Kidney epithelial cell (primary cell): ENCODE measurements around the gene NKX1-1. TPM values are rescaled to one million over a fixed set of nuclear protein-coding genes. Genes with fewer than 3 reads are reported as not detected.

Experiments used
- DNase-seq: peaks from one replicate; pipeline ENCODE4 v3.0.0-alpha.2; 2010; ENCODE audit warnings: low read depth
- H3K27me3 ChIP-seq: 2 replicates; pipeline ENCODE4 v1.6.0; 2011; ENCODE audit warnings: low read length; ENCODE audit not compliant: control insufficient read depth, insufficient read depth
- H3K36me3 ChIP-seq: 2 replicates; pipeline ENCODE4 v1.5.1; 2011; ENCODE audit warnings: low read length; ENCODE audit not compliant: control insufficient read depth, insufficient read depth
- H3K4me3 ChIP-seq: 2 replicates; pipeline ENCODE4 v1.5.1; 2011; ENCODE audit warnings: low read depth, mild to moderate bottlenecking, control low read depth, low read length
- total RNA-seq: library from RNA; depleted of rRNA; stranded (reverse); fragments of >200 nt; gene quantifications from 2 replicates; pipeline ENCODE4 v1.2.3, GENCODE V29; 2015
- TF ChIP-seq, protein P1 (sequence below): IDR thresholded peaks from 2 replicates; pipeline ENCODE4 v1.5.1; 2011; ENCODE audit warnings: mild to moderate bottlenecking, moderate library complexity, low read length, control low read depth, inconsistent platforms; ENCODE audit not compliant: insufficient read depth, poor library complexity, severe bottlenecking

NKX1-1 gene
- total RNA-seq, result not detected in 2 replicates

DNA sequence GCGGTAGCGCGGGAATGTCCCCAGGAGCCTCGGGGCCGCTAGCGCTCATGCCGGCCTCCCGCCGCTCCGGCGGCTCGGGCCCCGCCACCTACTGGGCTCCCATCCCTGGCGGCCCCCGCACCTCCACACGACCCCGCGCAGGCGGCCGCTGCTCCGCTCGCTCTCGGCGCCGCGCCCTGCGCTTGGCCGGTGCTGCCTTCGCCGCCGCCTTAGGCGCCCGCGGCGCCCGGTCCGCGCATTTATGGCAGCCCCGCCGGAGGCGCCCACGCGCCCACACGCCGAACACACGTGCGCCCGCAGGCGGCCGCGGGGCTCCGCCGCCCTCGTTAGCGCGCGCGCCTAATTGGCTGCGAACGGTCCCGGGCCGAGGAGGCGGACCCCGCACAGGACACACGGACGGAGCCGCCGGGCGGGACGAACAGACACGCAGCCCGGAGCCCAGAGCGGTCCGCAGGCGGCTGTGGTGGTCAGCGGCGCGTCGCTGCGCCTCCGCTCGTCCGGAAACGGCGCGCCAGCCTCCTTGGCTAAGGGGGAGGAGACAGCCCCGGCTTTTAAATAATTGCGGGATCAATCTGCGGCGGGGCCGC lies at the start of gene NKX1-1:
Gene NKX1-1, minus strand, starts transcription at position 49 of the 587 bp plus-strand sequence. Its CDS starts 0 bp downstream, at position 49.
- H3K4me3 ChIP-seq, result no peak within 1 kb of the TSS
- DNase-seq, result no peak
- peaks cover 89% of the 10 kb centered on the region for H3K27me3 ChIP-seq
- no peaks in the 10 kb centered on the region for H3K36me3 ChIP-seq
- TF ChIP-seq, protein P1, sequence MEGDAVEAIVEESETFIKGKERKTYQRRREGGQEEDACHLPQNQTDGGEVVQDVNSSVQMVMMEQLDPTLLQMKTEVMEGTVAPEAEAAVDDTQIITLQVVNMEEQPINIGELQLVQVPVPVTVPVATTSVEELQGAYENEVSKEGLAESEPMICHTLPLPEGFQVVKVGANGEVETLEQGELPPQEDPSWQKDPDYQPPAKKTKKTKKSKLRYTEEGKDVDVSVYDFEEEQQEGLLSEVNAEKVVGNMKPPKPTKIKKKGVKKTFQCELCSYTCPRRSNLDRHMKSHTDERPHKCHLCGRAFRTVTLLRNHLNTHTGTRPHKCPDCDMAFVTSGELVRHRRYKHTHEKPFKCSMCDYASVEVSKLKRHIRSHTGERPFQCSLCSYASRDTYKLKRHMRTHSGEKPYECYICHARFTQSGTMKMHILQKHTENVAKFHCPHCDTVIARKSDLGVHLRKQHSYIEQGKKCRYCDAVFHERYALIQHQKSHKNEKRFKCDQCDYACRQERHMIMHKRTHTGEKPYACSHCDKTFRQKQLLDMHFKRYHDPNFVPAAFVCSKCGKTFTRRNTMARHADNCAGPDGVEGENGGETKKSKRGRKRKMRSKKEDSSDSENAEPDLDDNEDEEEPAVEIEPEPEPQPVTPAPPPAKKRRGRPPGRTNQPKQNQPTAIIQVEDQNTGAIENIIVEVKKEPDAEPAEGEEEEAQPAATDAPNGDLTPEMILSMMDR, result no peak

DNA sequence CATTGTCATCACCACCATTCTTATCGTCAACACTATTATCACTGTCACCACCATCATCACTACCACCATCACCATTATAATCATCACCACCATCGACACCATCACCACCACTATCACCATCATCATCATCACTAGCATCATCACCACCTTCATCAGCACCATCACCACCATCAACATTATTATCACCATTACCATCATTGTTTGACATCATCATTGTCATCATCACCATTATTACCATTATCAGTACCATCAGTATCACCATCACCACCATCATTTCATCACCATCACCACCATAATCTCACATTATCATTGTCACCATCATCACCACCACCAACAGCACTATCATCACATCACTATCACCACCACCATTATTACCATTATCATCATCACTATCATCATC lies 47.5 kb upstream of the NKX1-1 start:
- Histone ChIP-seq H3K36me3 (no peaks in the 10 kb centered on the region), H3K4me3 (no peak overlapping the region), H3K27me3 (peaks cover 9% of the 10 kb centered on the region)
- no peak for DNase-seq
- TF ChIP-seq, protein P1, result no peak

DNA sequence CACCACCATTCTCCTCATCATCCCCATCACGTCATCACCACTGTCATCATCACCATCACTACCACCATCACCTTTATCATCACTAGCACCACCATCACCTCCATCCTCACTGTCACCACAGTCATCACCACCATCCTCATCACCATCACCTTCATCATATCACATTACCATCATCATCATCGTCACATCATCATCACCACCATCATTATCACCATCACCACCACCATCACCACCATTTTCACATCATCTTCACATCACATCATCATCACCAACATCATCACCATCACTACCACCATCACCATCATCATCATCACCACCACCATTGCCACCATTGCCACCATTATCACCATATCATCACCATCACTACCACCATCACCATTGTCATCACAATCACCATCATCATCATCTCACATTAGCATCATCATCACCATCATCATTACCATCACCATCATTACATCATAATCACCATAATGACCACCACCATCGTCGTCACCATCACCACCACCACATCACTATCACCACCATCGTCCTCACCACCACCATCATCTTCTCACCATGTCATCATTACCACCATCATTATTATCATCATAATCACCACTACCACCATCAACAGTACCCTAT lies 46.3 kb upstream of the NKX1-1 start:
- H3K36me3 ChIP-seq, result no peaks in the 10 kb centered on the region
- peaks cover 1% of the 10 kb centered on the region for H3K27me3 ChIP-seq
- TF ChIP-seq, protein P1, result no peak
- no peak overlapping the region for H3K4me3 ChIP-seq
- no peak for DNase-seq

- no peaks in the 10 kb centered on the region for H3K36me3 ChIP-seq
- H3K4me3 ChIP-seq, result no peak overlapping the region
- no peak for DNase-seq
- TF ChIP-seq, protein P1, result no peak
- no peaks in the 10 kb centered on the region for H3K27me3 ChIP-seq
Observed at GRCh38 chr4:1451752-1452122, 45.5 kb upstream of the NKX1-1 start.

DNA sequence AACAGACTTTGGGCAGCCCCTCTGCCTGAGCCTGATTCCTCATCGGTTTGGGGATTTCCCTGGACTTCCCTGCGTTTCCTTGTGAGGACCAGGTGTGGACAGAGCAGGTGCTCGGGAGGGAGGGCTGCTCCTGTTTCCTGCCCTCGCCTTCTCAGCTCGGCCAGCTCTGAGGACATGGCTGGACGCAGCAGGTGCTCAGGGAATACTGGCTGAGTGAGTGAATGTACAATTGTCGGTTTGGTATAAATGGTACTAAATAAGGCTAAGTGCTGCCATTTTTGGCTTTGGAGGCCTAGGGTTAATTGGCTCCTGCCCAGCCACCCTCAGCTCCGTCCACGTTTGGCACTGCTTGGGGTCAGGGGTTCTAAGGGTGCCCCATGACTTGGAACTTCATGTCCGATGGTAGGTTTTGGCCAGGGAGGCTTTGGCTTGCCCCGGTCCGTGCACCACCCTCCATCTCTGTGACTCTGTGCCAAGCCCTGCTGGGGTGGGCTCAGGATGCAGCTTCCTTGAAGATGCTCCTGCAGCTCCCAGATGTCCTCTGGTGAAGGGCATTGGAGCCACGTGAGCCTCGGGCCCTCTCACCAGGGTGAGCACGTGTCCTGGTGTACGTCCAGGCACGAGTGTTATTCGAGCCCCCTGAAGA lies 45.0 kb upstream of the NKX1-1 start:
- TF ChIP-seq, protein P1, result no peak
- no peaks in the 10 kb centered on the region for H3K36me3 ChIP-seq
- no peaks in the 10 kb centered on the region for H3K27me3 ChIP-seq

More for the DNA sequence above, 45.0 kb upstream of the NKX1-1 start:
- no peak overlapping the region for H3K4me3 ChIP-seq
- no peak for DNase-seq
